CD4-positive, CD25-positive, alpha-beta regulatory T cell (primary cell): Measurements from ENCODE around the gene MEGF6. TPM values are rescaled to one million over a fixed set of nuclear protein-coding genes. Genes with fewer than 3 reads are reported as not detected.

Experiments used
- ATAC-seq, 2 donors: fragments of 150-1000 bp; cut with Tn5 transposase; one replicate each; pipeline ENCODE4 v1.10.0; 2021; ENCODE audit warnings: low read depth in 2 of 2, moderate number of reproducible peaks in 2 of 2, moderate library complexity in 1 of 2
- DNase-seq, 3 donors: peaks; one replicate each; pipeline versions ENCODE4 v3.0.0 to v3.0.0-alpha.2; 2012 to 2022; ENCODE audit warnings: mixed read lengths in 1 of 3
- H3K27ac ChIP-seq: one replicate; pipeline ENCODE4 v1.7.0; 2013; ENCODE audit warnings: mild to moderate bottlenecking, low read length; ENCODE audit not compliant: insufficient read depth, poor library complexity, severe bottlenecking
- H3K27me3 ChIP-seq: one replicate; pipeline ENCODE4 v1.7.0; 2013; ENCODE audit warnings: low read length; ENCODE audit not compliant: control insufficient read depth, insufficient read depth
- H3K36me3 ChIP-seq: one replicate; pipeline ENCODE4 v1.7.0; 2013; ENCODE audit warnings: mild to moderate bottlenecking, low read length, moderate library complexity; ENCODE audit not compliant: control insufficient read depth, insufficient read depth
- H3K4me1 ChIP-seq: 2 replicates; pipeline ENCODE4 v1.7.0; 2013; ENCODE audit warnings: mild to moderate bottlenecking, low read length; ENCODE audit not compliant: insufficient read depth, control insufficient read depth, poor library complexity, severe bottlenecking
- H3K4me3 ChIP-seq: one replicate; pipeline ENCODE4 v1.7.0; 2013; ENCODE audit warnings: low read depth, mild to moderate bottlenecking, low read length, moderate library complexity
- H3K9me3 ChIP-seq, 2 experiments: 1 replicate in 1 of 2; 2 replicates in 1 of 2; pipeline ENCODE4 v1.7.0; 2013; ENCODE audit warnings: low read length in 2 of 2, mild to moderate bottlenecking in 1 of 2, moderate library complexity in 1 of 2; ENCODE audit not compliant: control insufficient read depth in 2 of 2
- H3K27ac Mint-ChIP-seq, 3 donors: one replicate each; pipeline ENCODE4 v1.8.0; 2020 to 2022; ENCODE audit warnings: mild to moderate bottlenecking in 3 of 3, mixed read lengths in 3 of 3, moderate library complexity in 2 of 3
- H3K27me3 Mint-ChIP-seq: one replicate; pipeline ENCODE4 v1.8.0; 2022; ENCODE audit warnings: mild to moderate bottlenecking, mixed read lengths
- H3K36me3 Mint-ChIP-seq: one replicate; pipeline ENCODE4 v1.8.0; 2020; ENCODE audit warnings: mixed read lengths
- H3K4me1 Mint-ChIP-seq, 4 donors: one replicate each; pipeline ENCODE4 v1.8.0; 2020 to 2022; ENCODE audit warnings: mixed read lengths in 4 of 4, mild to moderate bottlenecking in 1 of 4
- H3K4me3 Mint-ChIP-seq, 4 donors: one replicate each; pipeline ENCODE4 v1.8.0; 2020 to 2022; ENCODE audit warnings: mild to moderate bottlenecking in 4 of 4, mixed read lengths in 4 of 4, moderate library complexity in 3 of 4
- H3K9me3 Mint-ChIP-seq, 7 donors: one replicate each; pipeline ENCODE4 v1.8.0; 2020 to 2022; ENCODE audit warnings: mixed read lengths in 7 of 7, mild to moderate bottlenecking in 3 of 7, moderate library complexity in 2 of 7
- polyA plus RNA-seq, 4 donors: library from polyadenylated mRNA; unstranded; fragments of 300-500 nt; fragmentation: Illumina TruSeq; gene quantifications; one replicate each; pipeline ENCODE4 v1.2.3, GENCODE V29; 2021
- total RNA-seq: library from RNA; stranded (reverse); gene quantifications from one replicate; pipeline ENCODE4 v1.2.3, GENCODE V29; 2022

The MEGF6 gene
- total and polyA plus RNA-seq, 5 donors from 2014 or later = 4.7 to 123 (median 6.8) TPM

DNA sequence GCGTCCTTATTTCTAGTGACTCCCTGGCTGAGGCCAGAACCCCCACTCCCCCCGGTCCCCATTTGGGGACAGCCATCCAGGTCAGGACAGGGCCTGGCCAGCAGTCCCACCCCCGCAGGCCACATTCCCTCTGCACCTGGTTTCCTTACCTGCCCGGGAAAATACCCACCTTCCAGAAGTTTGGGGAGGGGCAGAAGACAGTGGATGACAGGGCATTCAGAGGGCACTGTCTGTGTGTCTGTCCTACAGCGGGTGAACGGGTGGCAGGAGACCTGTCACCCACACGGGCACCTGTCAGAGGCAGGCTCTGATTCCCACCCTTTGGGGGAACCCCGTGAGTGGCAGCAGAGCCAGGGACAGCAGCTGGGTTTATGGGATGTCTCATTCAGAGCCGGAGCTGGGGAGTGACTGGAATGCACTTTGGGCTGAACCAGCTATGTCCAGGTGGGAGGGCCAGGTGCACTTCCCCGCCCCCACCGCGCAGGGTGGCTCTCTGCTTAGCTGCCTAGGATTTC is 154.8 kb downstream of the MEGF6 start:
- Mint-ChIP-seq H3K27me3 (peaks cover 5% of the 10 kb centered on the region), H3K36me3 (no peaks in the 10 kb centered on the region), H3K4me3 (no peak overlapping the region), H3K9me3 (no peaks in the 10 kb centered on the region), H3K4me1 (peaks cover 0 to 9% (median 0%) of the 10 kb centered on the region in 4 donors), H3K27ac (no peak overlapping the region)
- Histone ChIP-seq H3K4me3 (no peak overlapping the region), H3K27ac (no peak overlapping the region), H3K4me1 (peaks cover 19% of the 10 kb centered on the region), H3K9me3 (no peaks in the 10 kb centered on the region), H3K27me3 (no peaks in the 10 kb centered on the region), H3K36me3 (no peaks in the 10 kb centered on the region)
- no peak for ATAC-seq
- no peak for DNase-seq

DNA sequence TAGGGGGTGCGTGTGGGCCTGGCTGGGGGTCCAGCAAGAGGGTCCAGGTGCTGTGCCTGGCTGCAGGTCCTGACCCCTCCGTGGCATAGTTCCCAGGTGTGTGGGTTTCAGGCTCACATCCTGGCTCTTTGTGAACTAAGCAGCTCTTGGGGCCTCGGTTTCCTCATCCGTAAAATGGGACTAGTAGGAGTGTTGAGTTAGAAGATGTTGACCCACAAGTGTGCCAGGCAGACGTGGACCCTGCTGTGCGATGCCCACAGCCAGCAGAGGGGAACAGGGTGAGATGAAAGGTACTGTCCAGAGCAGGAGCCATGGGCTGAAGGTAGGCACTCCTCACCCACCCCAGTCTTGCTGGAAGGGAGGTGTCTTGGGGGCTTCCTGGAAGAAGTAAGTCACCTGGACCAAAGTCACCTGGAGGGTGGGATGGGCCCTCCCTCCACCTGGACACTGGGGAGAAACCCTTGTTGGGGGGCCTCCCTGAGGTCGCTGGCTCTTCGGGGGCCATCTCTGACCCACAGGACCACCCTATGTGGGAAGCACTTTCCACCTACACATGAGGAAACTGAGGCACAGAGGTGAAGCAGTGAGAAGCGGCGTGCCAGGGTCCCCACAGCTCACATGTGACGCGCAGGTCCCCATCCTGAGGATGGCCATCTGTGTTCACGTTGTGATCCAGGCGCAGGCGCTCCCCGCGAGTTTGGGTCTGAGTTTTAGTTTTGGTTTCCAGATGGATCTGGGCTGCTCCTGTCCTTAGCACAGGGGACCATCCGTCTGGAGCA is 155.4 kb downstream of the MEGF6 start:
- Mint-ChIP-seq H3K27ac (no peak overlapping the region), H3K36me3 (no peaks in the 10 kb centered on the region), H3K4me1 (peaks cover 0 to 9% (median 0%) of the 10 kb centered on the region in 4 donors), H3K4me3 (peak overlapping the region in 3 of 4 donors; percentile 63 to 76 (median 73)), H3K27me3 (peaks cover 5% of the 10 kb centered on the region), H3K9me3 (no peaks in the 10 kb centered on the region)
- H3K36me3 ChIP-seq = no peaks in the 10 kb centered on the region
- DNase-seq (no peak), ATAC-seq (no peak)
- no peak overlapping the region for H3K27ac ChIP-seq
- H3K9me3 ChIP-seq = no peaks in the 10 kb centered on the region
- H3K4me3 ChIP-seq = no peak overlapping the region
- H3K4me1 ChIP-seq = peaks cover 19% of the 10 kb centered on the region
- H3K27me3 ChIP-seq = no peaks in the 10 kb centered on the region

DNA sequence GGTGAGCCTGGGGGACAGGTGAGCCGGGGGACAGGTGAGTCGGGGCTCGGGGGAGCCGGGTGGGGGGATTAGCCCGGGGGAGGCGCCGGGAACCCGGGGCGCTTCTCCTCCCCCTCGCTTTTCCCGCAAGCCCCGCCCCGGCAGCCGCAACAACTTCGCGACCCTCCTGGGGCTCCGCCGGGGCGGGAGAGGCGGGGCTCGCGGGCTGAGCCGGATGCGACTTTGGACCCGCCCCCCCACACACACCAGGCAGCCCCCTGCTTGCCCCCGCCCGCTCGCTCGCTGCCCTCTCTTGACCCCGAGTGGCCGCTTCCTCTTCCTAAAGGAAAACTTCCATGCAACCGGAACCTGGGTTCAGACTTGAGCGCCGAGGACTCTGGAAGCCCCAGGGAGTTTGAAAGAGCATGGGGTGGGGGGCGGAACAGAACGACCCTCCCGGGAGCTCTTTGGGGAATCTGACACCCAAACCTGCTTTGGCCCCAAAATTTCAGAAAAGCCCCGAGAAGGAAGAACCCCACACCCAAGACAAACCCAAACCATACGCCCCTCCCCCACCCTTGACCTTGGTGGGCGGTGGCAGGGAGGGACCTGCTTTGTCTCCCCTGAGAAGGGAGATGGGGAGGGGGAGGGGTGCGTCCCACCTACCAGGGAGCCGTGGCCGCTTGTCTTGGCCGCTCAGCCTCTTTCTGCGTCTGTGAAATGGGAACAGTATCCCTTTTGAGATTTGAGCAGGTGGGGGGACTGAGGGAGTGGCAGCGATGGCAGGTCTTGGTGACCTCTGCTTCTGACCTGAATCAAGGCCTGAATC is 156.3 kb downstream of the MEGF6 start:
- no peaks in the 10 kb centered on the region for H3K9me3 ChIP-seq
- no peaks in the 10 kb centered on the region for H3K27me3 ChIP-seq
- H3K36me3 ChIP-seq = no peaks in the 10 kb centered on the region
- H3K27ac ChIP-seq = no peak overlapping the region
- Mint-ChIP-seq H3K36me3 (no peaks in the 10 kb centered on the region), H3K4me3 (peak overlapping the region in 3 of 4 donors; percentile 63 to 76 (median 73)), H3K9me3 (no peaks in the 10 kb centered on the region), H3K4me1 (peaks cover 0 to 9% (median 0%) of the 10 kb centered on the region in 4 donors), H3K27me3 (peaks cover 5% of the 10 kb centered on the region), H3K27ac (no peak overlapping the region)
- no peak overlapping the region for H3K4me3 ChIP-seq
- peak in 1 of 3 donors; percentile 15 for DNase-seq
- peaks cover 19% of the 10 kb centered on the region for H3K4me1 ChIP-seq
- peak in 1 of 2 donors; percentile 6 for ATAC-seq

DNA sequence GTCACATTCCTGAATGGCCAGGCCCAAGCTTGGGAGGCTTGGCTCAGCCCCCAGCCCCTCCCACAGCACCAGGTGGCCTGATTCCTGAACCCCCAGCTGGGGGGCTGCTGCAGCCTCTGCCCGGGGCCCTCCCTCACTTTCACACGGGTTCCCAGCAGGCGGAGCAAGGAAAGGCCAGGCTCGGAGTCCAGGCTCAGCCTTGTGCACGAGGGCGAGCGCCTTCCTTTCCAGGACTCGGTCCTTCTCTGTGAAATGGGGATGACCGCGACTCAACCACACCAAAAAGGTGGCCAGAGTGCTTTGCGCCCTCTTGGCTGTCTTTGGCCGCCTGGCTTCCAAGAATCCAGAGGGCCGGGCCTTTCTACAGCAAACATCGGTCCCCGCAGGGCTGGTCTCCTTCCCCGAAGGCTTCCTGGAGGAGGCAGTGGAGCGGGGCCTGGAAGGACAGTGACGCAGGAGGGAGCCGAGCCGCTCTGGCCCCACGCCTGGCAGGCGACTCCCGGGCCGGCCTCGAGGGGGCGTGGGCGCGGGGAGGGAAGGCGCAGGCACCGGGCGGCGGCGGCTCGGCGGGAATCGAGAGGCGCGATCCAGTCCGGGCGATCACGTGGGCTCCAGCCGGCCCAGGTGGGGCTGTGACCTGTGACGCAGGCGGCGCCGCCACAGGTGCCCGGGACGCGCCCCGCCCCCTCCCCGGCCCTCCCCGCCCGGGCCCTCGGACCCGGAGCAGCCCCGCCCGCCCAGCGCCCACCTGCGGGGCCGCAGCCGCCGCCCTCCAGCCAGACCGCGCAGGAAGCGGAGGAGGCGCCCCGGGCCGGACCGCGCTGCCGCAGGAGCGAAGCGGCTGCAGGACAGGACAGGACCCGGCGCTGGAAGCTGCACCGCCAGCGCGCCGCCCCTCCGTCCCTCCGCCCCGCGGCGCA is 157.2 kb downstream of the MEGF6 start, which contains the start of gene ARHGEF16:
TSS of gene ARHGEF16 (plus strand) at position 775 of the 920 bp plus-strand sequence. CDS start 8,420 bp downstream, outside the sequence.
- no peak within 1 kb of the TSS for H3K27ac Mint-ChIP-seq

DNA sequence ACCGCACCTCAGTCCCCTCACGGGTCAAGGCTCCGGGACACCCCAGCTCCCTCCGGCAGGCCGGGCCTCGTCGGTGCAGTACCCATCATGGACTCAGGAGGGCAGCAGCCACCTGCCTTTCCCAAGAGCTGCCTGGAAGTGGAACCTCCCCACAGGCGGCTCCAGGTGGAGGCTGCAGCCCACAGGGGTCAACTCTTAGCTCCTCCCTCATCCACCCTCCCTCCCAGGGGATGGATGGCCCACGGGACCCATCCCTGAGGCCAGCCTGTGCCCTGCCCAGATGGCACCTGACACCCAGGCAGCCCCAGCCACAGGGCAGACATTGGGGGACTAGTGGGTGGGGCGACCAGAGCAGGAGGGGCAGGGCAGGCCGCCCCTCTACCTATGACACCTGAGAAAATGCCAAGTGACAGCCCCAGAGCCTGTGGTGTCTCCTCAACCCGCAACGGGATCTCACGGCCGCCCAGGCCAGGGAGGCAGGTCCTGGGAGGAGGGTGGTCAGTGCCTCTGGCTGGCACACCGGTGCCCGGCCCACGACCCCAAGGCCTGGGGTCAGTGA is 158.0 kb downstream of the MEGF6 start:
- no peak overlapping the region for H3K4me3 ChIP-seq
- peak; percentile 49 to 72 (median 59) for DNase-seq
- Mint-ChIP-seq H3K27me3 (peaks cover 8% of the 10 kb centered on the region), H3K27ac (no peak overlapping the region), H3K4me1 (peaks cover 0 to 9% (median 0%) of the 10 kb centered on the region in 4 donors), H3K4me3 (peak overlapping the region; percentile 69 to 79 (median 71)), H3K9me3 (peaks cover 0 to 4% (median 0%) of the 10 kb centered on the region in 7 donors), H3K36me3 (no peaks in the 10 kb centered on the region)
- H3K27me3 ChIP-seq = no peaks in the 10 kb centered on the region
- no peaks in the 10 kb centered on the region for H3K9me3 ChIP-seq
- H3K36me3 ChIP-seq = no peaks in the 10 kb centered on the region
- H3K27ac ChIP-seq = no peak overlapping the region
- peaks cover 19% of the 10 kb centered on the region for H3K4me1 ChIP-seq
- peak; percentile 68 to 73 for ATAC-seq

More for the DNA sequence above, 157.2 kb downstream of the MEGF6 start, which contains the start of gene ARHGEF16:
- ATAC-seq (peak in 1 of 2 donors; percentile 5), DNase-seq (peak in 2 of 3 donors; percentile 13 to 24)
- Histone ChIP-seq H3K4me1 (peaks cover 19% of the 10 kb centered on the region), H3K36me3 (no peaks in the 10 kb centered on the region), H3K9me3 (no peaks in the 10 kb centered on the region), H3K27me3 (no peaks in the 10 kb centered on the region), H3K27ac (no peak within 1 kb of the TSS), H3K4me3 (no peak within 1 kb of the TSS)
- H3K27me3 Mint-ChIP-seq = peaks cover 6% of the 10 kb centered on the region
- H3K36me3 Mint-ChIP-seq = no peaks in the 10 kb centered on the region
- H3K9me3 Mint-ChIP-seq = peaks cover 0 to 3% (median 0%) of the 10 kb centered on the region in 7 donors
- H3K4me1 Mint-ChIP-seq = peaks cover 0 to 9% (median 0%) of the 10 kb centered on the region in 4 donors
- H3K4me3 Mint-ChIP-seq = peak within 1 kb of the TSS in 3 of 4 donors; percentile 63 to 76 (median 73)

DNA sequence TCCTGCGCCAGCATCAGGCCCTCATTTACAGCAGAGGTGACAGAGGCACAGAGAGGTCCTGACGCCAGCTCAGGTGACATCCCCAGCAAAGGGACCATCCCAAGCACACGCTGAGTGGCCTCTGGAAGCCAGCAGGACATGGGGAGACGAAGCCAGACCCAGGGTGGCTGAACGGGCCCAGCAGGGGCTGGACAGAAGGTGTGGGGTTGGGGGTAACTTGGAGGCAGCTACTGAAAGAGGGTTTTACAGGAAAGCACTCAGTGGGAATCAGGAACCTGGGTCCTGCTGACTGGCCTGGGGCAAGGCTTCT is 158.5 kb downstream of the MEGF6 start:
- Mint-ChIP-seq H3K4me3 (no peak overlapping the region), H3K27me3 (peaks cover 8% of the 10 kb centered on the region), H3K27ac (no peak overlapping the region), H3K9me3 (peaks cover 0 to 6% (median 0%) of the 10 kb centered on the region in 7 donors), H3K36me3 (no peaks in the 10 kb centered on the region), H3K4me1 (peaks cover 0 to 9% (median 0%) of the 10 kb centered on the region in 4 donors)
- Histone ChIP-seq H3K4me3 (no peak overlapping the region), H3K27me3 (no peaks in the 10 kb centered on the region), H3K27ac (no peak overlapping the region), H3K9me3 (no peaks in the 10 kb centered on the region), H3K36me3 (no peaks in the 10 kb centered on the region), H3K4me1 (peaks cover 19% of the 10 kb centered on the region)
- no peak for DNase-seq
- no peak for ATAC-seq
